Skeletal muscle tissue (tissue), 4 donors: ENCODE results near the gene RANGAP1. TPM values are rescaled to one million over a fixed set of nuclear protein-coding genes. Genes with fewer than 3 reads are reported as not detected.

ENCODE experiments used
- H3K27ac ChIP-seq: one replicate; pipeline ENCODE4 v1.7.0; 2013; ENCODE audit warnings: mild to moderate bottlenecking, low read depth, low read length, inconsistent platforms
- H3K27me3 ChIP-seq, 3 donors: one replicate each; pipeline ENCODE4 v1.7.0; 2013; ENCODE audit warnings: low read length in 3 of 3; ENCODE audit not compliant: control insufficient read depth in 3 of 3, insufficient read depth in 3 of 3
- H3K36me3 ChIP-seq, 3 donors: one replicate each; pipeline ENCODE4 v1.7.0; 2013; ENCODE audit warnings: low read length in 3 of 3; ENCODE audit not compliant: control insufficient read depth in 3 of 3, insufficient read depth in 3 of 3
- H3K4me1 ChIP-seq, 3 donors: one replicate each; pipeline ENCODE4 v1.7.0; 2013; ENCODE audit warnings: low read length in 3 of 3, mild to moderate bottlenecking in 3 of 3; ENCODE audit not compliant: control insufficient read depth in 3 of 3, insufficient read depth in 3 of 3
- H3K4me3 ChIP-seq, 3 donors: one replicate each; pipeline ENCODE4 v1.7.0; 2013; ENCODE audit warnings: low read length in 3 of 3
- H3K9ac ChIP-seq, 3 donors: one replicate each; pipeline ENCODE4 v1.7.0; 2013; ENCODE audit warnings: low read length in 3 of 3, mild to moderate bottlenecking in 3 of 3, moderate library complexity in 2 of 3, low read depth in 1 of 3
- H3K9me3 ChIP-seq, 3 donors: one replicate each; pipeline ENCODE4 v1.7.0; 2013; ENCODE audit warnings: low read length in 3 of 3; ENCODE audit not compliant: control insufficient read depth in 3 of 3
- total RNA-seq: library from RNA; depleted of rRNA; stranded (reverse); fragments of >200 nt; gene quantifications from one replicate; pipeline ENCODE4 v1.2.3, GENCODE V29; 2014
- donor health status: Osteomylitis.

Gene RANGAP1, protein sequence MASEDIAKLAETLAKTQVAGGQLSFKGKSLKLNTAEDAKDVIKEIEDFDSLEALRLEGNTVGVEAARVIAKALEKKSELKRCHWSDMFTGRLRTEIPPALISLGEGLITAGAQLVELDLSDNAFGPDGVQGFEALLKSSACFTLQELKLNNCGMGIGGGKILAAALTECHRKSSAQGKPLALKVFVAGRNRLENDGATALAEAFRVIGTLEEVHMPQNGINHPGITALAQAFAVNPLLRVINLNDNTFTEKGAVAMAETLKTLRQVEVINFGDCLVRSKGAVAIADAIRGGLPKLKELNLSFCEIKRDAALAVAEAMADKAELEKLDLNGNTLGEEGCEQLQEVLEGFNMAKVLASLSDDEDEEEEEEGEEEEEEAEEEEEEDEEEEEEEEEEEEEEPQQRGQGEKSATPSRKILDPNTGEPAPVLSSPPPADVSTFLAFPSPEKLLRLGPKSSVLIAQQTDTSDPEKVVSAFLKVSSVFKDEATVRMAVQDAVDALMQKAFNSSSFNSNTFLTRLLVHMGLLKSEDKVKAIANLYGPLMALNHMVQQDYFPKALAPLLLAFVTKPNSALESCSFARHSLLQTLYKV
- total RNA-seq: 10.4 TPM

- H3K27ac ChIP-seq: peak within 1 kb of the TSS; percentile 73
- peaks cover 11 to 22% (median 15%) of the 10 kb centered on the region in 3 donors for H3K4me1 ChIP-seq
- H3K27me3 ChIP-seq: no peaks in the 10 kb centered on the region
- peak within 1 kb of the TSS; percentile 79 to 92 (median 91) for H3K9ac ChIP-seq
- H3K36me3 ChIP-seq: peaks cover 6 to 10% (median 8%) of the 10 kb centered on the region in 3 donors
- H3K4me3 ChIP-seq: peak within 1 kb of the TSS; percentile 86 to 95 (median 90)
- no peaks in the 10 kb centered on the region for H3K9me3 ChIP-seq
Observed at GRCh38 chr22:41285820-41286638, at the start of gene RANGAP1. TSS of gene RANGAP1 (minus strand) at chr22:41286187. CDS start at chr22:41281044, 5,143 bp downstream.

GRCh38 chr22:41334951-41335635 is 49.1 kb upstream of the RANGAP1 start:
- peaks cover 47 to 56% (median 51%) of the 10 kb centered on the region in 3 donors for H3K36me3 ChIP-seq
- H3K4me3 ChIP-seq: no peak overlapping the region
- no peaks in the 10 kb centered on the region for H3K27me3 ChIP-seq
- H3K9ac ChIP-seq: no peak overlapping the region
- H3K4me1 ChIP-seq: peaks cover 3 to 14% (median 6%) of the 10 kb centered on the region in 3 donors
- no peaks in the 10 kb centered on the region for H3K9me3 ChIP-seq
- H3K27ac ChIP-seq: no peak overlapping the region

DNA sequence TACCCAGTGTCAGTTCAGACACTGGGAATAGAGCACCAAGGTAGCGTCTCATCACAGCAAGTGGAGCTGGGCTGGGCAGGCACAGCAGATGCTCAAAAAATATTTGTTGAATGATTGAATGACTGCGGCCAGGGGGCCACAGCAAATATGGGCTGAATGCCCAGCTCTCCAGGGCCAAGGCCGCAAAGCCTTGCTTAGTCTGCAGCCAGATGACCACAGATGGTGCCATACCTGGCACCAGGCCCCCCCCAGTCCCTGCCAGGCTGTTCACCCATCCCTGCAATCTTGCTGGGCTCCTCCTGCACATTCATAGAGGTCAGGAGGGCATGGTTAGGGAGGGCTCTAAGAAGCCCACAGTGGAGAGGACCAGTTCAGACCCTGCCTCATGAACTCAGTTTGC is 48.2 kb upstream of the RANGAP1 start:
- Histone ChIP-seq H3K4me3 (no peak overlapping the region), H3K4me1 (peaks cover 3 to 14% (median 6%) of the 10 kb centered on the region in 3 donors), H3K9ac (no peak overlapping the region), H3K9me3 (no peaks in the 10 kb centered on the region), H3K36me3 (peaks cover 47 to 55% (median 54%) of the 10 kb centered on the region in 3 donors), H3K27ac (no peak overlapping the region), H3K27me3 (no peaks in the 10 kb centered on the region)

GRCh38 chr22:41333806-41334205 is 47.8 kb upstream of the RANGAP1 start:
- no peak overlapping the region for H3K4me3 ChIP-seq
- peaks cover 47 to 51% (median 50%) of the 10 kb centered on the region in 3 donors for H3K36me3 ChIP-seq
- H3K27ac ChIP-seq: no peak overlapping the region

DNA sequence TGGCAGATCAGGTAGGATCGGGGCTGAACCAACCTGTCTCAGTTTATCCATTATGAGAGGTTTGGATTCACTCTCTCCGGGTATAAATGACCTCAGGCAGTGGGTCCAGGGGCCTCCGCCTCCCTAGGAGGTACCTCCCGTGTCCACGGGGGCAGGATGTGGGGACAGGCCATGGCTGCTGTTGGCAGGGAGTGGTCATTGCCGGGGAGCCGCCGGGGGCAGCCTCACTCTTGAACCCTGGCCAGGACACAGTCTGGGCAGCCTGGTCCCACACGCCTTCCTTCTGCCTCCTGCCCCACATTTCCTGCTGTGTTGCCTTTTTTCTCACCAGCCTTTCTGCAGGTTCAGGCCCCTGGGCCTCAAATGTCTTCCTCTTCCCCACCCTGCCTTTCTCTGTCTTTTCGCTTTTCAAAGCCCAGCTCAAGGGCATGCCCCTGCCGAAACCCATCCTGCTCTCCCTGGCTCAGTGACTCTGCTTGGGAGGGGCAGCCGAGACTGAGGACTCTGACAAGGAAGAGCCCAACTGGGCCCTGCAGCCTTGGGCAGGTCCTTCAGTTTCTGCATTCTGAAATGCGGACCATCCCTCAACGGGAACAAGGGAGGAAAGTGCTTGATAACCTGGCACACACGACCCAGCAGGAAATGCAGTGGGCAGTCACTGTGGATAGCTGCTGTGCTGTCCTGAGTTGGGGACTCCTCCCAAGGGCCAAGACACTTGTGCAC is 46.4 kb upstream of the RANGAP1 start:
- Histone ChIP-seq H3K27ac (no peak overlapping the region), H3K36me3 (peaks cover 49 to 52% (median 51%) of the 10 kb centered on the region in 3 donors)

More at GRCh38 chr22:41333806-41334205, 47.8 kb upstream of the RANGAP1 start:
- peaks cover 3 to 14% (median 6%) of the 10 kb centered on the region in 3 donors for H3K4me1 ChIP-seq
- no peak overlapping the region for H3K9ac ChIP-seq
- no peaks in the 10 kb centered on the region for H3K27me3 ChIP-seq
- no peaks in the 10 kb centered on the region for H3K9me3 ChIP-seq

DNA sequence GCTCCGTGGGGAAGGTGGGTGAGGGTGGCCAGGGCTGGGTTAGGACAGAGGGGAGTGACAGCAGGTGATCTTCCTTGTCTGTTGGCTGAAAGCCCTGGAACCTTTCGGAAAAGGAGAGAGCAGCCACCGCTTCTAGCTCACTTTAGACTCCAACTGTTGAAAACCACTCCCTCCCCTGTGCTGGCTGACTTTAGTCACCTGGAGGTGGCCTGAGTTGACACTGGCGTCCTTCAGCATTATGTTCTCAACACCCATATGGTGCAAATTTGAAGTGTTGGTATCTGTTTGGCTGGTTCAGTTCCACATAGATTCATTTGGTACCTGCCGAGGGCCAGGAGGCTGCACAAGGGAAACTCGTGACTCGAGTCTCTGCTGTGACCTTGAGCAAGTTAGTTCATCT is 44.2 kb upstream of the RANGAP1 start:
- no peak overlapping the region for H3K9ac ChIP-seq
- no peak overlapping the region for H3K4me3 ChIP-seq
- no peaks in the 10 kb centered on the region for H3K27me3 ChIP-seq
- peaks cover 21 to 44% (median 33%) of the 10 kb centered on the region in 3 donors for H3K4me1 ChIP-seq
- no peaks in the 10 kb centered on the region for H3K9me3 ChIP-seq
- peaks cover 56 to 66% (median 59%) of the 10 kb centered on the region in 3 donors for H3K36me3 ChIP-seq
- H3K27ac ChIP-seq: no peak overlapping the region

More for the DNA sequence above, 46.4 kb upstream of the RANGAP1 start:
- Histone ChIP-seq H3K9ac (no peak overlapping the region), H3K27me3 (no peaks in the 10 kb centered on the region), H3K4me1 (peaks cover 4 to 24% (median 14%) of the 10 kb centered on the region in 3 donors), H3K4me3 (no peak overlapping the region), H3K9me3 (no peaks in the 10 kb centered on the region)

DNA sequence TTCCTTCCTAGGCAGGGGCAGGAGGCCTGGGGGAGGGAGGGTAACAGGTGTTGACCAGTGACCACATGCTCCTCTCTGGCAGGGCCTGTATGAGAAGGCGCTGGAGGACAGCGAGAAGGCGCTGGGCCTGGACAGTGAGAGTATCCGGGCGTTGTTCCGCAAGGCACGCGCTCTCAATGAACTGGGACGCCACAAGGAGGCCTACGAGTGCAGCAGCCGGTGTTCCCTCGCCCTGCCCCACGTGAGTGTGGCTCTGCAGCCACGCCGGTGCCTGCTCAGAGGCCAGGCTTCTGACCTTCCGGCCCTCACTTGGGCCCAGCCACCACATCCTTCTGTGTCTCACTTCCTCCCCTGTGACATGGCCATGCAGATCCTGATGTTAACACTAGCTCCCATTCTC is 41.1 kb upstream of the RANGAP1 start:
- H3K9ac ChIP-seq: peak overlapping the region in 1 of 3 donors; percentile 76

DNA sequence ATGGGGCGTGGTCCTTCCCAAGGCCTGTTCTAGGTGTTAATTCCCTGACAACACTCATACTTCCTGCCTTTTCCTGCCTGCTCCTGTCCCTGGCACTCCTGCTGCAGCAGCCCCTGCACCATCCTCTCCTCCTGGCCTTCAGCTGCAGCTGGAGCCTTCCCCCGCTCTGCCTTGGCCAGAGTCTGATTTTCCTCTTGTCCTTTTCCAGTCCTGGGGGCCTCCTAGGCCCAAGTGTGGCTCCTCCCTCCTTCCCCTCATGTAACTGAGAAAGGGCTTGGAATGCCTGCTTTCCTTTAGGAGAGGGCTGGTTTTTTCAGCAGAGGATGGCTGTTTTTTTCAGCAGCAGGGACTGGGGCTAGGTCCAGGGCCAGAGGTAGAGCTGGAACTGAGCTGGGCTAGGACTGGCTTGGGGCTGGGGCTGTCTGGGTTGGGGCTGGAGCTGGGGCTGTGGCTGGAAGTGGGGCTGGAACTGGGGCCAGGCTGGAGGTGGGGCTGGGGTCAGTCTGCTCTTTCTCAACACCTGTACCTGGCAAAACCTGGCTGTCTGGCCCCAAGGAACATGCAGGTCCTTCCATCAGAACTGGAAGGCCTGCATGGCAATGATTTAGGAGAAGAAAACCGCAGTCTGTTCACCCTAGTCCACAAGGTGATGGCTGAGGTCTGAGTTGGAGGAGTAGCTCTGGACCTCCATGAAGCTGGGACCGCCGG is 39.0 kb upstream of the RANGAP1 start:
- Histone ChIP-seq H3K4me1 (peaks cover 21 to 37% (median 33%) of the 10 kb centered on the region in 3 donors), H3K27ac (no peak overlapping the region), H3K27me3 (no peaks in the 10 kb centered on the region), H3K9me3 (no peaks in the 10 kb centered on the region), H3K4me3 (no peak overlapping the region), H3K36me3 (peaks cover 40 to 54% (median 45%) of the 10 kb centered on the region in 3 donors), H3K9ac (peak overlapping the region in 1 of 3 donors; percentile 50)

More for the DNA sequence above, 41.1 kb upstream of the RANGAP1 start:
- Histone ChIP-seq H3K9me3 (no peaks in the 10 kb centered on the region), H3K27me3 (no peaks in the 10 kb centered on the region), H3K4me1 (peaks cover 21 to 37% (median 33%) of the 10 kb centered on the region in 3 donors), H3K27ac (peak overlapping the region; percentile 73), H3K36me3 (peaks cover 42 to 54% (median 54%) of the 10 kb centered on the region in 3 donors), H3K4me3 (no peak overlapping the region)
